Thoracic aorta endothelial cell (primary cell): ENCODE data around the gene CKS2. TPM values are rescaled to one million over a fixed set of nuclear protein-coding genes. Genes with fewer than 3 reads are reported as not detected.

ENCODE experiments used
- small RNA-seq: library from RNA; depleted of rRNA; stranded (forward); fragments of <200 nt; gene quantifications from one replicate; pipeline ENCODE3, GENCODE V24; 2012
- total RNA-seq: library from RNA; depleted of rRNA; stranded (reverse); fragments of >200 nt; gene quantifications from 2 replicates; pipeline ENCODE4 v1.2.3, GENCODE V29; 2012

The CKS2 gene
- total RNA-seq, result 179 and 250 TPM in 2 replicates

GRCh38 chr9:89310475-89311345, at the start of gene CKS2:
TSS of gene CKS2 (plus strand) at chr9:89311195. CDS start at chr9:89311293, 98 bp downstream.

GRCh38 chr9:89318123-89319014, 7.4 kb downstream of the CKS2 start, which contains the start of gene SECISBP2:
TSS of gene SECISBP2 (plus strand) at chr9:89318500. CDS start at chr9:89318577, 77 bp downstream.

Small RNA genes within 50 kb of the gene (small RNA-seq; reads per million reads assigned to genes)
- gene MIR3153, result not detected

Other genes with a start within 250 kb of the CKS2 start
- 1.7 and 9.4 TPM in 2 replicates for gene SHC3, start 132.4 kb upstream of the CKS2 start, total RNA-seq
- gene SECISBP2, start 7.3 kb downstream of the CKS2 start, total RNA-seq, result 38.3 and 41.5 TPM in 2 replicates
- 6.0 and 11.8 TPM in 2 replicates for gene SEMA4D, start 186.9 kb downstream of the CKS2 start, total RNA-seq